ENCODE measurements around the gene MOK. TPM values are rescaled to one million over a fixed set of nuclear protein-coding genes. Genes with fewer than 3 reads are reported as not detected.

The MOK gene
- total RNA-seq, 4 donors from 2014 or later: 38.6 to 57.7 (median 45.2) TPM

GRCh38 chr14:102196039-102196901, 108.7 kb downstream of the MOK start:
- WGBS, 2 donors: 88 to 91% methylated on average over 6 of the region's 6 CpGs
- no peaks in the 10 kb centered on the region for H3K9me3 ChIP-seq
- no peak for TF ChIP-seq POLR2A (IDR thresholded peaks at IDR 0.05)
- intact Hi-C loops (cut with DNase I): no loop called here
- no peak overlapping the region for H3K4me3 ChIP-seq (replicated peaks in 1 of 3)
- peaks cover 0 to 3% of the 10 kb centered on the region in 2 donors for H3K36me3 ChIP-seq
- H3K27me3 ChIP-seq: no peaks in the 10 kb centered on the region
- no peak overlapping the region for H3K27ac ChIP-seq
- H3K4me1 ChIP-seq: peaks cover 4 to 30% of the 10 kb centered on the region in 2 donors
- DNase-seq: no peak

DNA sequence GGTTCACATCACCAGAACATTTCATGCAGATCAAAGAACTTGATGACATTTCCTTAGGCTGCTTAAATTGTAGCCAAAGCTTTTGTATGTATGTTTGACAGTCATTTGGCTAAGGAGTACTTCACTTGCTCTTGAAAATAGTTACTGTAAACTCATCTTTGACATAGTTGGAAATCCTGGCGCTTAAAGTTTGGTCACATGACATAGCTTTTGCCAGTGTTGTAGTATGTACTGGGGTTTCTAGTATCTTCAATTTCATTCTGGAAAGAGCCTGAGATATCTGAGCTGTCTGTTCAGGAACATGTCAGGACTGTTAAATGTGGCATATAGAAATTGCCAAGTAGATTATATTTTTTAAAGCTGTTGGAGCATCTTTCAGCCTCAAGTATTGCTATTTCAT, 109.5 kb downstream of the MOK start:
- Histone ChIP-seq H3K27ac (peak overlapping the region in 1 of 3 donors; percentile 23), H3K9me3 (no peaks in the 10 kb centered on the region), H3K4me3 (replicated peaks in 1 of 3) (no peak overlapping the region), H3K36me3 (peaks cover 0 to 3% of the 10 kb centered on the region in 2 donors), H3K27me3 (no peaks in the 10 kb centered on the region), H3K4me1 (peaks cover 13 to 38% of the 10 kb centered on the region in 2 donors)
- intact Hi-C loops (cut with DNase I): no loop called here
- TF ChIP-seq POLR2A (IDR thresholded peaks at IDR 0.05) (no peak), CTCF (IDR thresholded peaks at IDR 0.05) (no peak)
- 28 to 50% methylated on average over 1 of the region's 1 CpG for WGBS, 2 donors
- no peak for DNase-seq

DNA sequence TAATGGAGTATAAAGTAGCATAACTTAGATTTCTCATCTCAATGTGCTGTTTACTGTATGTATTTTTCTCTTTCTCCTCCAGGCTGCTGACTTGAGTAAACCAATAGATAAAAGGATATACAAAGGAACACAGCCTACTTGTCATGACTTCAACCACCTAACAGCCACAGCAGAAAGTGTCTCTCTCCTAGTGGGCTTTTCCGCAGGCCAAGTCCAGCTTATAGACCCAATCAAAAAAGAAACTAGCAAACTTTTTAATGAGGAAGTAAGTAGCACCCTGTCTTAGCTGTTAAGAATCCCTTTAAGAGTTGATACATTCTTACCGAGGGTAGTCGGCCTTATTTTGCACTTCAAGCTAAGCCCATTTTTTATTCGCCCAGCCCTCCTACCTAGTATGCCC, 110.1 kb downstream of the MOK start:
- H3K9me3 ChIP-seq: no peaks in the 10 kb centered on the region
- no peak overlapping the region for H3K4me3 ChIP-seq (replicated peaks in 1 of 3)
- peaks cover 0 to 3% of the 10 kb centered on the region in 2 donors for H3K36me3 ChIP-seq
- peaks cover 13 to 44% of the 10 kb centered on the region in 2 donors for H3K4me1 ChIP-seq
- H3K27ac ChIP-seq: peak overlapping the region in 1 of 3 donors; percentile 23
- WGBS, 2 donors: 73 to 77% methylated on average over 4 of the region's 4 CpGs
- no peaks in the 10 kb centered on the region for H3K27me3 ChIP-seq
- DNase-seq: no peak
- TF ChIP-seq POLR2A (IDR thresholded peaks at IDR 0.05) (no peak), CTCF (IDR thresholded peaks at IDR 0.05) (no peak)
- intact Hi-C loops (cut with DNase I): no loop called here

DNA sequence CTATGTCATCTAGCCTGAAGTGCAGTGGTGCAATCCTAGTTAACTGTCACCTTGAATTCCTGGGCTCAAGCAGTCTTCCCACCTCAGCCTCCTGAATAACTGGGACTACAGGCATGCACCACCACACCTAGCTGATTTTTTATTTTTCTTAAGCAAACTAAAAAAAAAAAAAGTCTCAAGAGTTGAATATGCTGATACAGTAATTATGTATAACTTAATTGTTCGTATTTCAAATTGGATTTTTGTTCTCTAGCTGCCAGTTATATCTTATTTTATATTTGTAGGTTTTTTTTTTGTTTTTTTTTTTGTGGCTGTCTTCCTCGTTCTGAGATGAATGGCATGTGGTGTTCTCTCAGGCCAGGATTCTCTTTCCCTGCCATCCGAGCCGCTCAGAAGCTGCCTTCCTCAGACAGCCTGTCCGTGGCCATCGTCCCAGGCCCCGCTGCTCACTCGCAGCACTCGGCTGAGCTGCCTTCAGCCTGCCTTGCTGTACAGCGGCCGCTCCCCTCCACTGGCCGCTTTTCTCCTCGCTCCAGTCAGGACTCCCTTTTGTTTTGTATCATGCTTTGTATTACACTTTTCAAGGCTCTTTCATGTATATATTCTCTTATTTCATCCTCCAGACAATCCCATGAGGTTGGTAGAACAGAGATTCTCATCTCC, 112.0 kb downstream of the MOK start:
- 90% methylated on average over 13 of the region's 13 CpGs for whole genome bisulfite sequencing, 2 donors
- H3K36me3 ChIP-seq: peaks cover 0 to 3% of the 10 kb centered on the region in 2 donors
- intact Hi-C loops (cut with DNase I): no loop called here
- H3K4me1 ChIP-seq: peaks cover 19 to 63% of the 10 kb centered on the region in 2 donors
- DNase-seq: no peak
- H3K27ac ChIP-seq: peak overlapping the region in 2 of 3 donors; percentile 38 to 54
- H3K9me3 ChIP-seq: no peaks in the 10 kb centered on the region
- no peak for TF ChIP-seq CTCF (IDR thresholded peaks at IDR 0.05)
- TF ChIP-seq POLR2A (IDR thresholded peaks at IDR 0.05): no peak
- no peaks in the 10 kb centered on the region for H3K27me3 ChIP-seq
- no peak overlapping the region for H3K4me3 ChIP-seq (replicated peaks in 1 of 3)

DNA sequence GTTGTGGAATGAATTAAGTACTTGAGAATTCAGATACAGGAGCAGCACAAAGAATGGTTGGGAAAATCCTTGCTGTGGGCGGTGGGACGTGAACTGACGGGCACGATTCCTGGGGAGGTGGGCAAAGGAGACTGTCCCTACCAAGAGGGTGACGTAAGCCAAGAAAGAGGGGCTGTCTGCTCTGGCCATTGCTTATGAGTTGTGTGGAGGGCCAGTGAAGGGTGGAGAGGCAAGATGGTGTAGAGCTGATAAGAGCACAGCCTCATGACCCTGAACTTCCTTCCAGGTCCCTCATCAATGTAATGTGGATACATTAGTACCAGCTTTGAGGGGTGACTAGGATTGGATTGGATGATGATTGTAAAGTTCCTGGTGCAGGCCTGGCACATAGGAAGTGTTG, 115.1 kb downstream of the MOK start:
- no peak overlapping the region for H3K4me3 ChIP-seq (replicated peaks in 1 of 3)
- TF ChIP-seq POLR2A (IDR thresholded peaks at IDR 0.05) (no peak), CTCF (IDR thresholded peaks at IDR 0.05) (no peak)
- 95 to 97% methylated on average over 5 of the region's 5 CpGs for WGBS, 2 donors
- H3K27me3 ChIP-seq: no peaks in the 10 kb centered on the region
- no peak overlapping the region for H3K27ac ChIP-seq
- intact Hi-C loops (cut with DNase I): no loop called here
- peaks cover 36 to 76% of the 10 kb centered on the region in 2 donors for H3K4me1 ChIP-seq
- no peaks in the 10 kb centered on the region for H3K9me3 ChIP-seq
- H3K36me3 ChIP-seq: no peaks in the 10 kb centered on the region
- DNase-seq: no peak
